Stimulated activated CD8-positive, alpha-beta memory T cell treated with anti-CD3 and anti-CD28 coated beads, Interleukin-4, amount 100 ng/mL, for 24 hours (primary cell): ENCODE data around the gene PDE4B.
"Not testable (repeated sequence)": the region's sequence is repeated elsewhere in the genome, so short reads cannot be mapped to it uniquely, and the experiment has no call there.

Source experiments
- DNase-seq: peaks from one replicate; pipeline ENCODE4 v3.0.0-alpha.2; 2020; ENCODE audit warnings: low read depth

PDE4B gene

GRCh38 chr1:65814752-65815151 lies 22.1 kb downstream of the PDE4B start:
- no peak for DNase-seq

- DNase-seq = no peak
Observed at GRCh38 chr1:65817891-65818290, 25.2 kb downstream of the PDE4B start.

DNA sequence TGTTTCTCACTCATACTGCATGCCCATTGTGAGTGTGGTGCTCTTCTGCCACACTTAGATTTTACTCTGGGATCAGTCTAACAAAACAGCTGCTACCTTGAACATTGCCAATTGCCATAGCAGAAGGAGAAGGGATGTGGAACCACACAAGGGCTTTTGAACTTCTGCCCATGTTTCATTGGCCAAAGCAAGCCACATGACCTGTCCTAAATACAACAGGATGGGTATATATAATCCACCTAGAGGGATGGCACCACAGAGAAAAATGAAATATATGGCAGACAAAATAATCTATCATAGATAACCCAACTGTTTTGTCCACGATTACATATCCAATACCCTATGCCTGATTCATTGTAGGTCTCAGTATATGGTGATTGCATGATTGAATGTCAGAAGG lies 26.3 kb downstream of the PDE4B start:
- no peak for DNase-seq

GRCh38 chr1:65820983-65821382 lies 28.3 kb downstream of the PDE4B start:
- no peak for DNase-seq

DNA sequence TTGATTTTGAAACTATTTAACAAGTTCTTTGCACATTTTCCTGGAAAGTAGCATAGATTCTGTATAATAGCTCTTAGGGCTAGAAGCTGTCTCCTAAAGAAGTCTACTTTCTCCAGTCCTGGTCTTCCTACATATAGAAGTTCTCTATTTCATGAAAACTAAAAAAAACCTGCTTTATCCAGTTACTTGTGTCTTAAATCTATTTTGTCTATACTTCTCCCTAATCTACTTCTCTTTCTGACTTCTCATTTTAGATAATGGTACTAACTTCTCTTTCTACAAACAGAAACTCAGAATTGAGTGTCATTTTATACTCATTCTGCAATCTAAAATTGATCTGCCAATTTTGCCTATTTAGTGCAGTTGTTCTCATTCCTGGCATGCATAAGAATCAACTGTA lies 28.7 kb downstream of the PDE4B start:
- no peak for DNase-seq

DNA sequence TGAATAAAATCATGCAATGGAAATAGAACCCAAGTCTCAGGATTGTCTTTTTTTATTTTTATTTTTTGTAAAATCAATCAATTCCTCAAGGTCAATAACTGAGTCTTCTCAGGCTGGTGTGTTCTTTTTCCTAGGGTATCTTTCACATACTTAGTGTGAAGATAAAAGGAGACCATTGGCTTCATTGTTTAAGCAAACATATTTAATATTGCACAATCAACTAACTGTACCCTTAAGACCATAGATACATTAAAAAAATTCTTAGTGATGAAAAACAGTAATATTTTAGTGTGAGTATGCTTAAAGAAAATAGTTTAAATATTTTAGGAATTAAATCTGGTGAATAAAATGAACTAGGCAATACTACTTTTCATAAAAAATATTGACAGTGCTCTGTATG lies 31.4 kb downstream of the PDE4B start:
- no peak for DNase-seq

DNA sequence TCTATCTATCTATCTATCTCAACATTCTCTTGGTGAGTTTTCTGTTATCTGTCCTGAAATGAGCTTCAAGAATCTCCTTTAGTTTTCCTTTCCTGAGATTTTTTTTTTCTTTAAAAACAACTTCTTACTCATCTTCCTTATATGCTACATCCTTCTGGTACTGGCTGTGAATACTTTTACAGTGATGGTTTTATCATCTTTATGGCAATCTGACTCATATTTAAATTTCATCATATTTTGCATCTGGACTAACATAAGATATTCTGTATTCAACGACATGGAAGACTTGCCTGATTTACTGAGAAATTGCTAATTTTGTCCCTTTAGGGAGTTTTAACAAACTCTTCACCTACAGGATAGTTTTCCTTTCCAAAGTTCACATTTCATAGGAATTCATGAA lies 33.0 kb downstream of the PDE4B start:
- no peak for DNase-seq

GRCh38 chr1:65826782-65827181 lies 34.1 kb downstream of the PDE4B start:
- DNase-seq = no peak

DNA sequence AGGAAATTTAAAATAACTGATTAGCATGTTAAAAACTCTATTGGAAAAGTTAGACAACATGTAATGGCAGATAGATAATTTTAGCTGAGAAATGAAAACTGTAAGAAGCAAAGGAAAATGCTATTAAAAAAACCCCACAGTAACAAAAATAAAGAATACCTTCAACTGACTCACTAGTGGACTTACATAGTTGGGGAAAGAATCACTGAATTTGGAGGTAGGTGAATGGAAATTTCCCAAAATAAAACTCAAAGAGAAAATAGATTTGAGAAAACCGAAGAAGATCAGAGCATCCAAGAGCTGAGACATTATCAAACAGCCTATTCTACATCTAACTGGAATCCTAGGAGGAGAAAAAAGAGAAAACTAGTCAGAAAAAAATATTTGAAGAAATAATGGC lies 34.7 kb downstream of the PDE4B start:
- no peak for DNase-seq

- DNase-seq = no peak
Observed at GRCh38 chr1:65830306-65830705, 37.6 kb downstream of the PDE4B start.

GRCh38 chr1:65832296-65832695 lies 39.6 kb downstream of the PDE4B start:
- DNase-seq = no peak

DNA sequence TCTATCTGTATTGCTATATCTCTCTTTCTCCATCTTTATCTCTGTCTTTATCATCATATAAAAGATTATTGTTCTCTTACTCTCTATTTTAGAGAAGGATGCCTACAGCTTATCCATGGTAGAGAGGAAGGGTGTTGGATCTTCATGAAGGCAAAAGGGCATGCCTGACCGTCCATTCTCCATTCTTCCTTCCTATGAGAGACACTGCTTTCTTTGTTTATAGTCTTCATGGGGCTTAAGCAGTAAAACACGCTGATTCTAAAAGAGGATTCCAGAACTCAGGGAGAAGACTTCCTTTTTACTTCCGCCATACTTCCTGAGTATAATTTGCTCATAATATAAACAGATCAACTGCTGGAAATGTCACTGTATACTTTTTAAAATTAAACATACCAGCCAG lies 44.0 kb downstream of the PDE4B start:
- DNase-seq = no peak

DNA sequence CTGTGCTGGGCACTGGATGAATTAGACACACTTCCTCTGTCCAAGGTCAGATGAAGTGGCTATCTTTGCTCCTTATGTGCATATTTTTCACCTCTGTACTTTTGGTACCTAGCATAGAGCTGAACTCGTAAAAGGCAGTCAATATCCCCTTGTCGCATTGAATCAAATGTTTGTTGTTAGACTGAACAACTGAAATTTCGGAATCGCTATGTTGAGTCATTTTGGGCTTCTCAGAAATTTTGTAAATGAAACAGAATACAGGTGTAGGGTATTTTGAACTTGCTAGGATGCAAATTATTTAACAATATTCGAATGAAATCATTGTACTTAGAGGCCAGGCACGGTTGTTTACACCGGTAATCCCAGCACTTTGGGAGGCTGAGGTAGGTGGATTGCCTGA lies 48.0 kb downstream of the PDE4B start:
- DNase-seq = no peak

- DNase-seq = no peak
Observed at GRCh38 chr1:65844296-65844695, 51.6 kb downstream of the PDE4B start.

DNA sequence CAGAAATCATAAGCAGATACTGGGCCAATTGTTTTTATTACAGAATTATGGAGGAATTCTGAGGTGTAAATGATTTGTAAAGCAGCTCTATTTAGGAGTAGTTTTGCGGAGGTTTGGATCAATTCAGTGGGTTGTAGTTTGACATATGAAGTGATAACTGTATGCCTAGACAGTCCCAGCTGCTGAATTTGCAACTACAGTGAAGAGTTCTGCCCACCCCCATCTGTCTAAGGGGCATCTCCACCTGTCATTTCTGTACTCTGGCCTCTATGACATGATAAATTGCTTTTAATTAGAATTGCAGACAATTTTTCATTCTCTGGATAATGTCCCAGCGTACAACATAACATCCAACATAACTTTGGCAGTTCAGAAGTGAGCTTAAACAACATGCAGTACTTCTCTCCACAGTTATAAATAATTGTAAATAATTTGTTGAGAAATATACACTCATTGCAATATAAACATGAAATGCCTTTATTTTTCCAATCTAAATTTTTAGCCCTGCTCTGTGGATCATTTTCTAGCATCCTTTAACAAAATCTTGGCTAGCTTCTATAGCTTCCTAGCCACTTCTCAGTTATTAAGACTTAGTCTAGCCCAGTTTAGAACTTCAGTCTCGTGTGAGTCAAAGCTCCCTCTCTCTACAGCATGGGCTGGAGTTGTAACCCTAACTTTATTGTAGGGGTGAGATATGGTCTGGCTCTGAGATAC lies 52.3 kb downstream of the PDE4B start:
- no peak for DNase-seq

DNA sequence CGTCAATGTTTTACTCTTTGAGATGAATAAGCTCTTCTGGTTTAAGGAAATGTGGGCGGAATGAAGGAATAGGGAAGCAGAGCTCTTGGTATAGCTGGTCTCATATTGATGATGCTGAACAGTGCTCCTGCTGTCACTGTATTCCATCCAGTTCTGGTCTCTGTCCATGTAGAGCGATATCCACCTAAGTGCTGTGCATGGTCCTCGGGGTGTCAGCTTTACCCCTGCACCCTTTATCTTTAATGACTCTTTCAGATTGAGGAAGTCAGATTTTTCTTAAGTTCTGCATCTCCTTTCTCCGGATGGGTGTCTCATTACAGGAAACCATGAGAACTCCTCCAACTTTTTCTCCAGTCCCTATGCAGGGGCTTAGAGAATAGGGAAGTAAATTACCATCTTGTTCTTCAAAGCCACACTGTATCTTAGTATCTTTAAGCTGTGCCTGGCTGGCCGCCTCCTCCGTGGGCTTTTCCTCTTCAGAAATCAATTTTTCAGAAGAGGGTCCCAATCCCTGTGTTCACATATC lies 52.9 kb downstream of the PDE4B start:
- DNase-seq = no peak

DNA sequence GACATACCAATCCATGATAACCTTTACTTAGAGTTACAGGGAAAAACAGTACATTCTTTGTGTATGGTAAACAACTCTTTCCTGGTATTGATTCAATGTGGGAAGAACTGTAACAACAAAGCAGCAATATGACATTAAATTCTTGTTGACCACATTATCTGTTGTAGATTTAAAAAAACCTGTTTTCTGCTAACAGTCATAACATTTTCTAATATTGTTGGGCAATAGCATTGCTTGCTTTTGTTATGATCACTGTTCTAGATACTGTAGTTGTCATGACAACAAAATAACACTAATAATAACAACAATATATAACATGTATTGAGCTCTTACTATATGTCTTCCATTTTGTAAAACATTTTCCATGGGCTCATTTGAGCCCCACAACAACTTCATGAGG lies 54.2 kb downstream of the PDE4B start:
- DNase-seq = no peak

DNA sequence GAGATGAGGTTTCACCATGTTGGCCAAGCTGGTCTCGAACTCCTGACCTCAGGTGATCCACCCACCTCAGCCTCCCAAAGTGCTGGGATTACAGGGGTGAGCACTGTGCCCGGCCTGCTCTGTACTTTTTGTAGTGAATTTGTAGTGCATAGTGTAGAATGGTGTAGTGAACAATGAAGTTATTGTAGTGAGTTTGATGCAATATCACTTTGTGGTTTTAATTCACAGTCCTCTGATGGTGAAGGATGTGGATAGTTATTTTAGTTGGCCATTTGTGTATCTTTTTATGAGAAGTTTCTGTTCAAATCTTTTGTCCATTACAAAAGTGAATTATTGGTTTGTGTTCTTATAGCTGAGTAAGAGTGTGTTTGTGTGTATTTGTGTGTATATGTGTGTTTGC lies 57.6 kb downstream of the PDE4B start:
- DNase-seq = no peak

DNA sequence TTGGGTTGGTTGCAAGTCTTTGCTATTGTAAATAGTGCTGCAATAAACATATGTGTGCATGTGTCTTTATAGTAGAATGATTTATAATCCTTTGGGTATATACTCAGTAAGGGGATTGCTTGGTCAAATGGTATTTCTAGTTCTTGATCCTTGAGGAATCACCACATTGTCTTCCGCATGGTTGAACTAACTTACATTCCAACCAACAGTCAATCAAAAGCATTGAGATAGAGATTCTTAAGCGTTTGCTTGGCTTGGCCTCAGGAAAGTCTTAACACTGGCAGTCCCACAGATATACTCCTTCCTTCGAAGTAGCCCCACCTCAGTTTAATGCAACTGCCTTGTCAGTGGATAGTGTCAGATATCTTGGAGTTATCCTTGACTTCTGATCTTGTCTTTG lies 63.9 kb downstream of the PDE4B start:
- DNase-seq = not testable (repeated sequence)

- DNase-seq = no peak
Observed at GRCh38 chr1:65866439-65866838, 73.7 kb downstream of the PDE4B start.

DNA sequence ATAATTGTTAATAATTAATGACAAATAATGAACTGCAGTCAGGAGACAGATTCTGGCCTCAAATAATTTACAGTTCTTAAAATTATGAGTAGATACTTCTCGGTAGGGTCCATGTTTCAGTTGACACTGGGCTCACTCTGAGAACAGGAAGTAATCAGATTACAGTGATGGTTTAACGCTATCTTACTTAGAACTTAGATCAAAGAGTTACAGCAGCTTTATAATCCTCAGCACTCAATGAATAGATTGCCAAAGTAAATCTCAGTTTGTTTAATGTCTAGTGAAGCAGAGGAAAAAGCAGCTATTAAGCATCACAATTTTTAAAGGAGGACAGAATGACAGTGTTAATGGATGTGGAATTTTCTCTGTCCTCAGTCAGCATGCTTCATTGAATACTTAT lies 79.6 kb downstream of the PDE4B start:
- DNase-seq = no peak

DNA sequence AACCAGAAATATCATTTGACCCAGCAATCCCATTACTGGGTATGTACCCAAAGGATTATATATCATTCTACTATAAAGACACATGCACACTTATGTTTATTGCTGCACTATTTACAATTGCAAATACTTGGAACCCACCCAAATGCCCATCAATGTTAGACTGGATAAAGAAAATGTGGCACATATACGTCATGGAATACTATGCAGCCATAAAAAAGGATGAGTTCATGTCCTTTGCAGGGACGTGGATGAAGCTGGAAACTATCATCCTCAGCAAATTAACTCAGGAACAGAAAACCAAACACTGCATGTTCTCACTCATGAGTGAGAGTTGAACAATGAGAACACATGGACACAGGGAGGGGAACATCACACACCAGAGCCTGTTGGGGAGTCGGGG lies 85.6 kb downstream of the PDE4B start:
- not testable (repeated sequence) for DNase-seq

- no peak for DNase-seq
Observed at GRCh38 chr1:65880611-65881010, 87.9 kb downstream of the PDE4B start.

- no peak for DNase-seq
Observed at GRCh38 chr1:65881067-65881594, 88.4 kb downstream of the PDE4B start.
